Activated T-cell treated with anti-CD3 and anti-CD28 coated beads for 48 hours (primary cell): ENCODE data around the gene ENDOV.

Experiments
- DNase-seq: peaks from one replicate; pipeline ENCODE4 v3.0.0-alpha.2; 2020; ENCODE audit warnings: low read depth

The ENDOV gene

GRCh38 chr17:80414803-80415625 lies at the start of gene ENDOV:
ENDOV (plus strand) TSS chr17:80415167; CDS start chr17:80415195, 28 bp downstream.
- peak; percentile 88 for DNase-seq

GRCh38 chr17:80365983-80366382 lies 49.0 kb upstream of the ENDOV start:
- no peak for DNase-seq

- DNase-seq = no peak
Observed at GRCh38 chr17:80367503-80367902, 47.5 kb upstream of the ENDOV start.

- DNase-seq = no peak
Observed at GRCh38 chr17:80371196-80371595, 43.8 kb upstream of the ENDOV start.

GRCh38 chr17:80372456-80372855 lies 42.5 kb upstream of the ENDOV start:
- DNase-seq = no peak

- no peak for DNase-seq
Observed at GRCh38 chr17:80372922-80373570, 41.9 kb upstream of the ENDOV start.

GRCh38 chr17:80374039-80374731 lies 40.8 kb upstream of the ENDOV start:
- DNase-seq = no peak

- no peak for DNase-seq
Observed at GRCh38 chr17:80374732-80375585, 40.0 kb upstream of the ENDOV start.

GRCh38 chr17:80376531-80376930 lies 38.4 kb upstream of the ENDOV start:
- no peak for DNase-seq

- no peak for DNase-seq
Observed at GRCh38 chr17:80377798-80378197, 37.2 kb upstream of the ENDOV start.

GRCh38 chr17:80379348-80379747 lies 35.6 kb upstream of the ENDOV start:
- no peak for DNase-seq

GRCh38 chr17:80380068-80380467 lies 34.9 kb upstream of the ENDOV start:
- DNase-seq = no peak

GRCh38 chr17:80380555-80381002 lies 34.4 kb upstream of the ENDOV start:
- DNase-seq = no peak

GRCh38 chr17:80381416-80381923 lies 33.5 kb upstream of the ENDOV start:
- DNase-seq = no peak

GRCh38 chr17:80382446-80382845 lies 32.5 kb upstream of the ENDOV start:
- no peak for DNase-seq

- DNase-seq = no peak
Observed at GRCh38 chr17:80382956-80383355, 32.0 kb upstream of the ENDOV start.

GRCh38 chr17:80384078-80384960 lies 30.6 kb upstream of the ENDOV start:
- DNase-seq = no peak

GRCh38 chr17:80385046-80385445 lies 29.9 kb upstream of the ENDOV start:
- DNase-seq = no peak

GRCh38 chr17:80386341-80386740 lies 28.6 kb upstream of the ENDOV start:
- DNase-seq = no peak

GRCh38 chr17:80387071-80387470 lies 27.9 kb upstream of the ENDOV start:
- no peak for DNase-seq

- no peak for DNase-seq
Observed at GRCh38 chr17:80388175-80388574, 26.8 kb upstream of the ENDOV start.
